Measurements from ENCODE around the gene ABCC5.

GRCh38 chr3:183951459-183951858 is 66.2 kb downstream of the ABCC5 start:
- no peak for TF ChIP-seq EZH2 (IDR thresholded peaks at IDR 0.05; ENCODE audit: insufficient read depth, poor library complexity, severe bottlenecking)
- no peak for TF ChIP-seq EZH2phosphoT487 (IDR thresholded peaks at IDR 0.05; ENCODE audit: insufficient read depth, low read depth)
